Fibroblast of lung (primary cell): ENCODE measurements around the gene ARPC2. TPM values are rescaled to one million over a fixed set of nuclear protein-coding genes. Genes with fewer than 3 reads are reported as not detected.

Experiments used
- DNase-seq, 2 donors: peaks; one replicate each; pipeline versions ENCODE4 v3.0.0 to v3.0.0-alpha.2; 2010; ENCODE audit warnings: low read depth in 2 of 2
- H2AFZ ChIP-seq: 2 replicates; pipeline ENCODE4 v1.5.1; 2012; ENCODE audit warnings: low read length, control low read depth, inconsistent platforms
- H3K27ac ChIP-seq: 2 replicates; pipeline ENCODE4 v1.5.1; 2011; ENCODE audit warnings: low read length, control low read depth; ENCODE audit not compliant: insufficient read depth
- H3K27me3 ChIP-seq: 2 replicates; pipeline ENCODE4 v1.5.1; 2011; ENCODE audit warnings: mild to moderate bottlenecking, low read length; ENCODE audit not compliant: control insufficient read depth, insufficient read depth
- H3K36me3 ChIP-seq: 2 replicates; pipeline ENCODE4 v1.5.1; 2011; ENCODE audit warnings: low read length; ENCODE audit not compliant: control insufficient read depth, insufficient read depth
- H3K4me1 ChIP-seq: 2 replicates; pipeline ENCODE4 v1.5.1; 2011; ENCODE audit warnings: low read length; ENCODE audit not compliant: control insufficient read depth, insufficient read depth; ENCODE audit errors: extremely low read depth
- H3K4me2 ChIP-seq: 2 replicates; pipeline ENCODE4 v1.5.1; 2011; ENCODE audit warnings: low read length, control low read depth; ENCODE audit not compliant: insufficient read depth; ENCODE audit errors: extremely low read depth
- H3K4me3 ChIP-seq, 4 experiments: fragments of 200-600 bp in 1 of 4; sonication (generic) in 1 of 4; replicated peaks in 1 of 4; 2 replicates each; pipeline ENCODE4 v1.5.1; 2011 to 2016; ENCODE audit warnings: low read length in 4 of 4, low read depth in 3 of 4, mild to moderate bottlenecking in 3 of 4, control low read depth in 2 of 4, inconsistent platforms in 1 of 4, mixed read lengths in 1 of 4; ENCODE audit not compliant: insufficient read depth in 1 of 4; ENCODE audit errors: control extremely low read depth in 1 of 4
- H3K79me2 ChIP-seq: 2 replicates; pipeline ENCODE4 v1.5.1; 2012; ENCODE audit warnings: mild to moderate bottlenecking, low read length, inconsistent platforms; ENCODE audit not compliant: control insufficient read depth, insufficient read depth
- H3K9ac ChIP-seq: 2 replicates; pipeline ENCODE4 v1.5.1; 2011; ENCODE audit warnings: mild to moderate bottlenecking, low read length, control low read depth; ENCODE audit not compliant: insufficient read depth
- H3K9me3 ChIP-seq: 2 replicates; pipeline ENCODE4 v1.5.1; 2012; ENCODE audit warnings: low read depth, low read length; ENCODE audit not compliant: control insufficient read depth, insufficient read depth
- H4K20me1 ChIP-seq: 2 replicates; pipeline ENCODE4 v1.5.1; 2011; ENCODE audit warnings: low read length; ENCODE audit not compliant: control insufficient read depth, insufficient read depth; ENCODE audit errors: extremely low read depth
- CTCF ChIP-seq, 2 donors: IDR thresholded peaks in 1 of 2; conservative IDR thresholded peaks in 1 of 2; 1 replicate in 1 of 2; 2 replicates in 1 of 2; pipeline ENCODE4 v1.5.1; 2011 to 2012; ENCODE audit warnings: low read length in 2 of 2, control low read depth in 1 of 2, inconsistent platforms in 1 of 2, low read depth in 1 of 2, mild to moderate bottlenecking in 1 of 2
- EZH2 ChIP-seq: IDR thresholded peaks from 2 replicates; pipeline ENCODE4 v1.5.1; 2012; ENCODE audit warnings: low read length, control low read depth, mild to moderate bottlenecking; ENCODE audit errors: missing control alignments
- polyA plus RNA-seq, 2 donors: library from polyadenylated mRNA; depleted of rRNA in 1 of 2; stranded (reverse) in 1 of 2; unstranded in 1 of 2; fragments of >200 nt; gene quantifications; 2 replicates each; pipeline ENCODE4 v1.2.1, GENCODE V29; 2011 to 2012; ENCODE audit warnings: missing spikeins in 1 of 2
- total RNA-seq: library from RNA; depleted of rRNA; stranded (reverse); fragments of >200 nt; gene quantifications from 2 replicates; pipeline ENCODE4 v1.2.1, GENCODE V29; 2014

Gene ARPC2
- total and polyA plus RNA-seq, 2 donors (not counting 1 experiment from before 2014, with no cell fraction given): 199 to 893 TPM

DNA sequence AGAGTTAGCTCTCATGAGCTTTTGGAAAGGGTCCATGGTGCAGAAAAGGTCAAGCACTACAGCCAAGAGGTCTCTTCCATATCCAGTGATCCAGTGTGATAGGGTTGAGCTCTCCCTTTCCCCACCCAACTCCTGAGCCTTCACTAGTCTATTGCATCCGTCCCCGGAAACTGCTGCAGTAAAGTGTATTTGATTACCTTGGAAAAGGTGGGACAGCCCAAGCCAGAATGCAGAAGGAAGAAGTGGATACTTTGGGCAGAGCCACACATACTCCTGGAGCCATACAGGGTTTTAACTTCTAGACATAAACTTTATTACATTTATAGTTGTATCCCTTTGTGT lies 56.9 kb downstream of the ARPC2 start:
- H3K79me2 ChIP-seq: peaks cover 17% of the 10 kb centered on the region
- H3K27ac ChIP-seq: no peak overlapping the region
- H3K4me3 ChIP-seq: no peak overlapping the region
- no peaks in the 10 kb centered on the region for H3K27me3 ChIP-seq
- H2AFZ ChIP-seq: no peak overlapping the region
- H3K4me1 ChIP-seq: peaks cover 11% of the 10 kb centered on the region
- no peaks in the 10 kb centered on the region for H4K20me1 ChIP-seq
- H3K9ac ChIP-seq: no peak overlapping the region
- TF ChIP-seq CTCF (conservative IDR thresholded peaks at IDR 0.05 in 1 of 2, IDR thresholded peaks at IDR 0.05 in 1 of 2; ENCODE audit: low read depth in 1 of 2, low read length in 2 of 2) (no peak), EZH2 (no peak)
- no peaks in the 10 kb centered on the region for H3K9me3 ChIP-seq
- no peak overlapping the region for H3K4me2 ChIP-seq
- peaks cover 27% of the 10 kb centered on the region for H3K36me3 ChIP-seq
- DNase-seq: no peak

DNA sequence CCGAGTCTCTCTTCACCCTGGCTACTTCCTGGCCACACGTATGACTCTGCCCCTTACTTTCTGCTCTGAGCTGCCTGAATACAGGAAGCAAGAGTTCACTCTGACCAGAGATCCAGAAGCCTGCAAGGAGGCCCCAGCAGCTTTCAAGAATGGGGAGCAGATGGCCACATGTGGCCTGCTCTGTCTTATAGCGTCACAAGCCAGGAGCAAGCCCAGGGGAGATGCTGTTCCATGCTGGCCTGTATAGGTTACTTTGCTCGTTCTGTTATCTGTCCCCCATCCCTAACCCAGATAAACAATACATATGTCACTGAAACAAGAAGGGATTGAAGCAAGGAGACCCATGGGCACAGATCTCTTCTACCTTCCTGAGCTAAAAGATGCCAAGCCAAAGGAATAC lies 57.6 kb downstream of the ARPC2 start:
- TF ChIP-seq CTCF (conservative IDR thresholded peaks at IDR 0.05 in 1 of 2, IDR thresholded peaks at IDR 0.05 in 1 of 2; ENCODE audit: low read depth in 1 of 2, low read length in 2 of 2) (no peak), EZH2 (no peak)
- peaks cover 34% of the 10 kb centered on the region for H3K36me3 ChIP-seq
- no peak for DNase-seq

DNA sequence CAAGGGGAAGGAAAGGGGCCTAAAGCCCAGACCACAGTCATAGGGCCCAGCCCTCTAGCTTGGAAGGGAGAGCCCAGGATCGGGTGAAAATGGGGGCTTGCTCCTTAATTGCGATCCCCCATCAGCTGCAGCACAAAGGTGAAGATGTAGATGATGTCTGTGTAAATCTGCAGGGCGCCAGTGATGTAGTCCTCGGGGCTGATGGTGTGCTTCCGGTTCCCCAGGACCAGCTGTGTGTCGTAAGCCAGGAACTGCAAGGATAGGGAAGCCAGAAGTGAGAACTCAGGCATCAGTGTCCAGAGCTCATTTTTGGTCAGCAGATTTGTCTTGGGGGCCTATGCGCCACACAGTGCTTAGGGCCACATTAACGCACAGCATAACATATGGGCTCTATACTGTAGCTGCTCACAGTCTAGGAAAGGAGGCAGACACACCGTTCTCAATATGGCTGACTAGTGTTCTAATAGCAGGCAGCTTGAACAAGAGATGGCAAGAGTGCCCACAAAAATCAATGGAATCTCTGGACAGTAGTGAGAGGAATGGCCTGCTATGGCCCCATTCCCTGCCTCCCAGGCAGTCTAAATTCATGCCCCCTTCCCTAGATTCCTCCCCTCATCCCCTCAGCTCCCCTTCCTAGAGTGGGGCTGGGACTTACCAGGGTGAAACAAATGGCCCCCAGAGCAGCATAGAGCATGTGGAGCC lies 58.5 kb downstream of the ARPC2 start:
- Histone ChIP-seq H3K4me3 (no peak overlapping the region), H3K36me3 (peaks cover 42% of the 10 kb centered on the region), H2AFZ (no peak overlapping the region), H3K27ac (no peak overlapping the region), H3K4me1 (peaks cover 11% of the 10 kb centered on the region), H4K20me1 (no peaks in the 10 kb centered on the region), H3K9me3 (no peaks in the 10 kb centered on the region), H3K4me2 (no peak overlapping the region), H3K9ac (no peak overlapping the region), H3K79me2 (peaks cover 24% of the 10 kb centered on the region), H3K27me3 (no peaks in the 10 kb centered on the region)
- TF ChIP-seq CTCF (conservative IDR thresholded peaks at IDR 0.05 in 1 of 2, IDR thresholded peaks at IDR 0.05 in 1 of 2; ENCODE audit: low read depth in 1 of 2, low read length in 2 of 2): no peak
- no peak for DNase-seq

More for the DNA sequence above, 57.6 kb downstream of the ARPC2 start:
- Histone ChIP-seq H2AFZ (no peak overlapping the region), H3K4me3 (no peak overlapping the region), H4K20me1 (no peaks in the 10 kb centered on the region), H3K79me2 (peaks cover 17% of the 10 kb centered on the region), H3K9ac (no peak overlapping the region), H3K27ac (no peak overlapping the region), H3K4me1 (peaks cover 11% of the 10 kb centered on the region), H3K9me3 (no peaks in the 10 kb centered on the region), H3K27me3 (no peaks in the 10 kb centered on the region), H3K4me2 (no peak overlapping the region)
